Skeletal muscle tissue (tissue), 4 donors: ENCODE results near the gene KCNK15. TPM values are rescaled to one million over a fixed set of nuclear protein-coding genes. Genes with fewer than 3 reads are reported as not detected.
A peak's percentile ranks its signal among the peaks of the same experiment; 100 is the strongest.
"Not testable (repeated sequence)": the region's sequence is repeated elsewhere in the genome, so short reads cannot be mapped to it uniquely, and the experiment has no call there.

Experiments
- H3K27ac ChIP-seq: one replicate; pipeline ENCODE4 v1.7.0; 2013; ENCODE audit warnings: mild to moderate bottlenecking, low read depth, low read length, inconsistent platforms
- H3K27me3 ChIP-seq, 3 donors: one replicate each; pipeline ENCODE4 v1.7.0; 2013; ENCODE audit warnings: low read length in 3 of 3; ENCODE audit not compliant: control insufficient read depth in 3 of 3, insufficient read depth in 3 of 3
- H3K36me3 ChIP-seq, 3 donors: one replicate each; pipeline ENCODE4 v1.7.0; 2013; ENCODE audit warnings: low read length in 3 of 3; ENCODE audit not compliant: control insufficient read depth in 3 of 3, insufficient read depth in 3 of 3
- H3K4me1 ChIP-seq, 3 donors: one replicate each; pipeline ENCODE4 v1.7.0; 2013; ENCODE audit warnings: low read length in 3 of 3, mild to moderate bottlenecking in 3 of 3; ENCODE audit not compliant: control insufficient read depth in 3 of 3, insufficient read depth in 3 of 3
- H3K4me3 ChIP-seq, 3 donors: one replicate each; pipeline ENCODE4 v1.7.0; 2013; ENCODE audit warnings: low read length in 3 of 3
- H3K9ac ChIP-seq, 3 donors: one replicate each; pipeline ENCODE4 v1.7.0; 2013; ENCODE audit warnings: low read length in 3 of 3, mild to moderate bottlenecking in 3 of 3, moderate library complexity in 2 of 3, low read depth in 1 of 3
- H3K9me3 ChIP-seq, 3 donors: one replicate each; pipeline ENCODE4 v1.7.0; 2013; ENCODE audit warnings: low read length in 3 of 3; ENCODE audit not compliant: control insufficient read depth in 3 of 3
- total RNA-seq: library from RNA; depleted of rRNA; stranded (reverse); fragments of >200 nt; gene quantifications from one replicate; pipeline ENCODE4 v1.2.3, GENCODE V29; 2014
- donor health status: Osteomylitis.

Gene KCNK15
- under 0.01 TPM for total RNA-seq

- Histone ChIP-seq H3K9me3 (no peaks in the 10 kb centered on the region), H3K27ac (peak within 1 kb of the TSS; percentile 36), H3K4me1 (peaks cover 8 to 31% (median 9%) of the 10 kb centered on the region in 3 donors), H3K4me3 (peak within 1 kb of the TSS; percentile 25 to 64 (median 63)), H3K36me3 (no peaks in the 10 kb centered on the region), H3K27me3 (peaks cover 24 to 27% (median 25%) of the 10 kb centered on the region in 3 donors), H3K9ac (peak within 1 kb of the TSS in 2 of 3 donors; percentile 64 to 65)
Measured at GRCh38 chr20:44745598-44746366, at the start of gene KCNK15. TSS of gene KCNK15 (plus strand) at chr20:44745865. CDS start at chr20:44745911, 46 bp downstream.

GRCh38 chr20:44696315-44696714 is 49.4 kb upstream of the KCNK15 start:
- Histone ChIP-seq H3K27me3 (no peaks in the 10 kb centered on the region), H3K36me3 (no peaks in the 10 kb centered on the region), H3K4me1 (peaks cover 35 to 41% (median 37%) of the 10 kb centered on the region in 3 donors), H3K9me3 (no peaks in the 10 kb centered on the region), H3K27ac (no peak overlapping the region), H3K9ac (no peak overlapping the region), H3K4me3 (no peak overlapping the region)

GRCh38 chr20:44697041-44697440 is 48.6 kb upstream of the KCNK15 start:
- not testable (repeated sequence) for H3K36me3 ChIP-seq, H3K4me3 ChIP-seq, H3K27me3 ChIP-seq, H3K9ac ChIP-seq, H3K27ac ChIP-seq, H3K9me3 ChIP-seq
- H3K4me1 ChIP-seq, result peaks cover 35 to 40% (median 36%) of the 10 kb centered on the region in 3 donors

GRCh38 chr20:44698351-44698750 is 47.3 kb upstream of the KCNK15 start:
- no peaks in the 10 kb centered on the region for H3K9me3 ChIP-seq
- H3K27me3 ChIP-seq, result no peaks in the 10 kb centered on the region
- no peaks in the 10 kb centered on the region for H3K36me3 ChIP-seq
- H3K4me3 ChIP-seq, result no peak overlapping the region
- H3K4me1 ChIP-seq, result peaks cover 37 to 42% (median 38%) of the 10 kb centered on the region in 3 donors
- H3K27ac ChIP-seq, result no peak overlapping the region
- H3K9ac ChIP-seq, result no peak overlapping the region

- Histone ChIP-seq H3K9me3 (no peaks in the 10 kb centered on the region), H3K4me3 (no peak overlapping the region), H3K36me3 (no peaks in the 10 kb centered on the region), H3K27ac (no peak overlapping the region), H3K27me3 (no peaks in the 10 kb centered on the region), H3K4me1 (peaks cover 42 to 48% (median 44%) of the 10 kb centered on the region in 3 donors), H3K9ac (no peak overlapping the region)
Measured at GRCh38 chr20:44700306-44700705, 45.4 kb upstream of the KCNK15 start.

- Histone ChIP-seq H3K9me3 (no peaks in the 10 kb centered on the region), H3K36me3 (no peaks in the 10 kb centered on the region), H3K4me1 (peaks cover 40 to 52% (median 52%) of the 10 kb centered on the region in 3 donors), H3K9ac (no peak overlapping the region), H3K4me3 (no peak overlapping the region), H3K27ac (no peak overlapping the region), H3K27me3 (no peaks in the 10 kb centered on the region)
Measured at GRCh38 chr20:44701118-44701857, 44.4 kb upstream of the KCNK15 start.

- Histone ChIP-seq H3K4me3 (no peak overlapping the region), H3K27me3 (no peaks in the 10 kb centered on the region), H3K36me3 (no peaks in the 10 kb centered on the region), H3K4me1 (peaks cover 44 to 57% (median 55%) of the 10 kb centered on the region in 3 donors), H3K9ac (no peak overlapping the region), H3K9me3 (no peaks in the 10 kb centered on the region), H3K27ac (no peak overlapping the region)
Measured at GRCh38 chr20:44701858-44702256, 43.8 kb upstream of the KCNK15 start.

GRCh38 chr20:44702776-44703175 is 42.9 kb upstream of the KCNK15 start:
- H3K4me1 ChIP-seq, result peaks cover 44 to 58% (median 55%) of the 10 kb centered on the region in 3 donors

GRCh38 chr20:44703183-44703925 is 42.3 kb upstream of the KCNK15 start:
- Histone ChIP-seq H3K9me3 (no peaks in the 10 kb centered on the region), H3K4me1 (peaks cover 44 to 58% (median 55%) of the 10 kb centered on the region in 3 donors), H3K27ac (peak overlapping the region; percentile 87), H3K4me3 (no peak overlapping the region), H3K36me3 (no peaks in the 10 kb centered on the region), H3K9ac (peak overlapping the region in 2 of 3 donors; percentile 20 to 40), H3K27me3 (no peaks in the 10 kb centered on the region)

More at GRCh38 chr20:44702776-44703175, 42.9 kb upstream of the KCNK15 start:
- H3K4me3 ChIP-seq, result peak overlapping the region in 1 of 3 donors; percentile 49
- no peaks in the 10 kb centered on the region for H3K36me3 ChIP-seq
- peak overlapping the region; percentile 87 for H3K27ac ChIP-seq
- no peaks in the 10 kb centered on the region for H3K9me3 ChIP-seq
- H3K27me3 ChIP-seq, result no peaks in the 10 kb centered on the region
- peak overlapping the region in 2 of 3 donors; percentile 20 to 40 for H3K9ac ChIP-seq
